ENCODE results near the gene VSX1. TPM values are rescaled to one million over a fixed set of nuclear protein-coding genes. Genes with fewer than 3 reads are reported as not detected.

VSX1 gene
- polyA plus RNA-seq, 1 donor = not detected

DNA sequence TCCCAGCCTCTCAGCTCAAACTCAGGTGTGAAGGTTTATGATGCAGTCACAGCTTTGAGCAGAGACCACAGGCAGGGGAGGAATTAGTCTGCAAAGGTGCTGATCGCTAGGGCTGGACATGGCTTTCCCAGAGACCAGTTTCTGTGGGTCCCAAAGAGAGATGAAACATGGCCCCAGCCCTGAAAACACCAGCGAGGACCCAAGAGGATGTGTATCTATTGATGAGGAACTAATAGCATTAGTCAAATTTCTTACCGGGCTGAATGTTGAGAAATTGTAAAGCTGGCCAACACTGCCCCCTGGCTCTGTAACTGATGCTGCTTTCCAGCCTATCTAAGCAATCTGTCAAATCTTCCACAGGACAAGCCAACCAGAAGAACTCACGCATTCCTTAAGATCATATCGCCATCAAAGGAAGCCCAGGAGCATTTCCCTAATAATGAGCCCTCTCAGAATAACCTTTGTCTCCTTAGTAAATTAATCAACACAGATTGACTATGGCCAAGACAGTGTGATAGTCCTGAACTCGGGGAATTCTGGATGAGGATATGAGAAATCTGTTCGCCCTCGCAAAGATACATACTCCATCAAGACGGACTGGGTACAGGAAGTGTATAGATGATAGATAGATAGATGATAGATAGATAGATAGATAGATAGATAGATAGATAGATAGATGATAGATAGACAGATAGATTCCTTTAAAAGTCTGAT is 16.2 kb downstream of the VSX1 start:
- DNase-seq (ENCODE audit: low read depth) = no peak

DNA sequence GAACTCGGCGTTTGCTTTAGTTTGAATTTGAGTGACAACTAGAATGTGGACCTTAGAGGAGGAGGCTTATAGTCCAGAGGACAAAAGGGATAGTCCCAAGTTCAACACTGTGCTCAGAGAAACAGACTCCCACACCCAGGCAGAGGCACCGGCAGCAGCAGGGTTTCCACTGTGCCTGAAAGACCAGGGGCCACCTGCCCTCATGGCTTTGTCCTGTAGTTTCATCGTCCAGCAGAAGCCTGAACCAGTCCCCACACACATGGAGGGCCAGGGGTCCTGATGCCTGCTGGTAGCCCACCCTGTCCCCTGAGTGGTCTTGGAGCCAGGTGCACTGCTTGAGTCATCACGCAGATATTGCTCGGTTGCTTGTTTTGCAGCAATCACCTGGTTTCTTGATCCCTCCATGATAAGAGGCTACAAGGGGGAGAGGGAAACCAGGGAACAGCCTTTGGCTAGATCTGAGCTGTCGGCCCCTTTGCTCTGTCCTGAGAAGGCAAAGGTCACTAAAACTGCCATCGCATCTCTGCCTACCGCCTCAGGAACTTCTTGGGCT is 16.8 kb downstream of the VSX1 start:
- no peak for DNase-seq (ENCODE audit: low read depth)

DNA sequence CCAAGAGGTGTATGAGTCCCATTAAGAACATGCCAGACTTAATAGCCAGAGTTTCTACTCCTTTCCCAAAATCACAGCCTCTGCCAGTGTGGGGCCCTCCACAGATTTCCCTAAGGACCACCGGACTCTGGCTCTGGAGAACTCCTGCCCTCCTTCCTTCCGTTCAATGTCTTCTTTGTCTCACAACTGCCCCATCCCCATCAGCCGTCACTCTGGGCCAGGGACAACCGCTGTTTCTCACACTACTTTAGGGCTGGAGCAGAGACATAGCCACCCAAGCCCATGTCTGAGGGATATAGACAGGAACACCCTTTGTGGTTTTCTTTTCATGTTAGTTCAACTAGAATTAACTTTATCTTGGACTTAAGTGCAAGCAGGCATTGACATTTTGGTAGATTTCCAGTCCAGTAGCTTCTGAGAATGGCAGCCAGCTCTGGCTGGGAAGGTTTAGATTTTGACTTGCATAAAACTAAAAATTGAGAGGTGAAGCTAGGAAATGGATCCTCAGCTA is 17.3 kb downstream of the VSX1 start:
- no peak for DNase-seq (ENCODE audit: low read depth)

DNA sequence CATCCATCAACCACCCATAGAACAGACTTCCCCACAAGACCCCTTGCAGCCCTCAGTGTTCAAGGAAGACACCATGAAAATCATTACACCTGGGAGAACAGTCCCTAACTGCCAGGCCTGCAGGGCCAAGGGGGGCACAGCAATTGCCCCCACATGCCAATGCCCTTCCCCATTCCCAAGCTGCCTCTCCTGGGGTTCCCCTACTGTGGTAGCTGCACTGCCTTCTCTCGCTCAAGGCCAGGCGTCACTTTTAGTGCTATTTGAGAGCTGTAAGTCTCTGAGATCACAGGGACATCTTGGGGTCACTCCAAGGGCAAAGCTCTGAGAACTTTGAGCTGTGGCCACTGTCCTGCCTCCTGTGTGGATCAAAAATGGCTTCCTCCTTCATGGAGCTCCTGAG is 18.0 kb downstream of the VSX1 start:
- no peak for DNase-seq (ENCODE audit: low read depth)

DNA sequence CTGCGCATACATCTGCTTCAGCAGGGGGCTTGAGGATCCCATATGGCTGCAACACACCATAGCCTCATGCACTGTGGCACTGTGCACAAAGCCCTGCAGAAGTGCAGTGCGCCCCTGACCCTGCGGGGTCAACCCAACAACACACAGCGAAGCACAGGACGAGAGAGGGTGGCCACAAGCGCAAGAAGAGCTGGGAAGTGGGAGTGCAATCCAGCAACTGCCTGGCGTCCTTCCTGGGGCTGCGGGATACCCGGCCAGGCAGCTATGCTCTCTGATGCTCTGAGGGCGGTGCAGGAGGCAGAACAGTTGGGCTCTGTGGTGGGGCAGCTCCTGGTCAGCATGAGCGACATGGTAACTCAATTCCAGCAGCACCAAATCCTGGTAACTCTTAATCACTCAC is 18.4 kb downstream of the VSX1 start:
- no peak for DNase-seq (ENCODE audit: low read depth)

DNA sequence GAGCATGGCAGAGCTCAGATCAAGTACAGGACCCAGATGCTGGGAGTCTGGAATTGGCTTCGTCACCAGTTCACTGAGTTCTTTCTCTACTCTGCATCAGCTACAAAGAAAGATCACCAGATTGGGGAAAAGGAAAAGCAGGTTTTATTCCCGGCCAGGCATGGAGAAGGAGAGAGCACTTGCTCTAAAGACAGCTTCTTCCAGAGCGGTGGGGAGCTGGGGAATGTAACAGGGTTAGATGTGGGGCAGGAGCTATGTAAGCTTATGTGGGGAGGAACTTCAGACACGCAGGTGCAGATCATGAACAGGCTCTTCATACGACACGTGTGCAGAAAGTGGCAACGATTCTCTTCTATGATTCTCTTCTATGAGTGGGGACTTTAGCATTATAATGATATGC is 19.1 kb downstream of the VSX1 start:
- no peak for DNase-seq (ENCODE audit: low read depth)

DNA sequence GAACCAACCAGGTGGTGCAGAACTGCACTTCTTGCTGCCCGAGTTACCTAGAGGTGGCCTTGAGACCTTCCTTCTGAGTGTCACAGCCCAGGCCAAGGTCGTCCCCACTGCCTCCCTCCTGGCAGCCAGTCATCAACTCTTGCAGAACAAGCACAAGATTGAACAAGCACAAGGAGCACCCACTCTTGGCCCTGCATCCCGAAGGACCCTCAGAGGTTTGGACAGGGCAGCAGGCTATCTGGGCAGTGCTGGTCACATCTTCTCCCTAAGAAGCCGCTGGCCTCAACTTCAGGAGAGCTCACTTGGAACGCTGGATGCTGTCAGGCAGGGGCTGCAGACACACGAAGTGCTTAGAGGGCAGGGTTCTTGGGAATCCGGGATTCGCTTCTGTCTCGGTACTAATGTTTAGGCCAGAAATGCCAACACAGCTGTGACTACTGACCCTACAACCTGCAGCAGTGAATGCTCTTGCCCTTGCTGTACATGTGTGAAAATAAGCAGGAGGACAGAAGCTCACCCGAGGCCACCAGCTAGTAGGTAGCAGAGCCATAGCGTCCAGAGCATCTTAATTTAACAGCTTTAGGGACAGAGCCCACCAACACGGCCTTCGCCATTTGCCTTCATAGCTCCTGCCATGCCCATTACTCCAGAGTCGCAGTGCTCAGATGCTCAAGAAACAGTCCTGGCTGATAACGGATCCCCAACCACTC is 20.0 kb downstream of the VSX1 start:
- DNase-seq (ENCODE audit: low read depth) = no peak

DNA sequence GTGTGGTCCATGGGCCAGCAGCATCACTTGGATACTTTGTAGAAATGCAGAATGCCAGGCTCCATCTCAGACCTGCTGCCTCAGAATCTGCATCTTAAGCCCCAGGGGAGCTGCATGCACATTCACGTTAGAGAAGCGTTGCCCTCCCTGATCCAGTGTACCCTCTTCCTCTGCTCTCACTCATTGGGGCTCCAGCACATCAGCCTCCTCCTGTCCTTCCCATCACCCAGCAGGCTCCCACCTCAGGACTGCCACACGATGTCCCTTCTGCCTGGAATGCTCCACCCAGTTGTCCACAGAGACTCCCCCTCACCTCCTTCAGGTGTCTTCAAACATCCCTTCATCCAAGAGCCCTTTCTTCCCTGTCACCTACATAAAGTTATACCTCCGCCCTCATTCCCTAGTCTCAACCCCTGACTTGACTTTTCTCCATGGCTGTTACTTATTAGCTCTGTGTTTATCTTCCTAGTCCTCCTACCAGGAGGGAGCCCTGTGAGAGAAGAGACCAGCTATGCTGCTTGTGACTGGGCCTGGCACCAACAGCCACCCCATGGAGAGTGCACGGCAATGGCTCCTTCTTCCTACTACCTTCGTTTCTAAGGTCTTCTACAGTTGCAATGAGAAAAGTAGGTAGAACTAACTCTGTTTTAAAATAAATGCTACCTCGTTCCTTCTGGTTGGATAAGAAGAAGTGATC is 20.7 kb downstream of the VSX1 start:
- no peak for DNase-seq (ENCODE audit: low read depth)

DNA sequence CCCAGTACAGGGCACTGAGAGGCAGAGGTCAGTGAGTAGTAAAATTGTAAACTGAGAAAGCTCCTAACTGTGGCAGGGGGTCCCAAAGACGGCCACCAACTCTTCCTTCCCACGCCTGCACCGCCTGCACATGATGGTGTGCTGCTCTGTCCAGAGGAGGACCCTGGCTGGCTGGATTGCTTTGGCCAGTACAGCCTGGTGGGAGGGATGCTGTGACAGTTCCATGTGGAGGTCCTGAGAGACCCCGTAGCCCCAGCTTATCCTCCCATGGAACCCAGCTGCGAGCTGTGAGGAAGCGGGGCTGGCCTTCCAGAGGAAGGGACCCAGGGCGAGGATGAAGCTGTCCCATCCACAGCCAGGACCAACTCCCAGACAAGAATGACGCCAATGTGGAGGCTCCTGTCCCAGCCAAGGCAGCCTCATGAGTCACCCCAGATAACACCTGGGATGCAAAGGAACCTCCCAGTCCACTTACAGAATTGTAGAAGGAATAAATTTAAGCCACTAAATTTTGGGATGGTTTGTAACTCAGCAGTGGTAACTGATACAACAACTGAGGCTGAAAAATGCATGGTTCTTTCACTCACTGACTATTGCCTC is 22.0 kb downstream of the VSX1 start:
- no peak for DNase-seq (ENCODE audit: low read depth)

DNA sequence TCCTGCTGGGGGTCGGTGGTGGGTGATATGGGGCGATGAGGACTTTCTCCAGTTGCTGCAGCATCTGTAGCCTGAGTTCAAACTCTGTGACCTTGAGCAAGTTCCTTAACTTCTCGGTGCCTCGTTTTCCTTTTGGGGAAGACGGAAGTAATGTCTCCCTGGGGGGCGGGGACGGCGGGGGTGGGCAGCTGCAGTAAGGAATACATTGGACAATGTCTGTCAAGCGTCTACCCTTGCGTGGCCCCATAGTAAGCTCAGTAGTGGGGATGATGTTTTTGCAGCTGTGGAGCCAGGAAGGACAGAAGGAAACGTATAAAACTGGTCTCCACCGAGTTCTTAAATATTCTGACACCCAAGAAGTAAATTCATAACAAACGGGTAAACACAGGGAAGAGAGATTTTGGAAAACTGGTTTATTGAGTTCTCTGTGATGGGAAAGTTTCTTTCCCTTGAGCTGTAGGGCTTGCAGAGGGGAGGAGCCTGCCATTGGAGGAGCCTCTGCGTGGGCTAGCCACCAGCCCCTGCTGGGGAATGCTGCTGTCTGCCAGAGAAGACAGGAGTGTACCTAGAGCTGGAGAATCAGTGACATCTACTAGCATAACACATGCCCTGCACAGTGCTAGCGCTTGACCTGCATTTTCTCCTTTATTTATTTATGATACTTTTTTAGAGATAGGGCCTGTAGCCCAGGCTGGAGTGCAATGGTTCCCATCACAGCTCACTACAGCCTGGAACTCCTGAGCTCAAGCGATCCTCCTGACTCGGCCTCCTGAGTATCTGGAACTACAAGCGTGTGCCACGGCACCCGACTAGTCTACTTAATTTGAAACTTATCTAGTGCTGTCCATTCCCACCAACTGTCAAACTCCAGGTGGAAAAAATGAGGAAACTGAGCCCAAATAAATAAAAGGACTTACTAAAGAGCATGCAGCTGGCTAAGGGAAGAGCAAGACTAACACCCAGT is 22.8 kb downstream of the VSX1 start:
- DNase-seq (ENCODE audit: low read depth) = no peak

DNA sequence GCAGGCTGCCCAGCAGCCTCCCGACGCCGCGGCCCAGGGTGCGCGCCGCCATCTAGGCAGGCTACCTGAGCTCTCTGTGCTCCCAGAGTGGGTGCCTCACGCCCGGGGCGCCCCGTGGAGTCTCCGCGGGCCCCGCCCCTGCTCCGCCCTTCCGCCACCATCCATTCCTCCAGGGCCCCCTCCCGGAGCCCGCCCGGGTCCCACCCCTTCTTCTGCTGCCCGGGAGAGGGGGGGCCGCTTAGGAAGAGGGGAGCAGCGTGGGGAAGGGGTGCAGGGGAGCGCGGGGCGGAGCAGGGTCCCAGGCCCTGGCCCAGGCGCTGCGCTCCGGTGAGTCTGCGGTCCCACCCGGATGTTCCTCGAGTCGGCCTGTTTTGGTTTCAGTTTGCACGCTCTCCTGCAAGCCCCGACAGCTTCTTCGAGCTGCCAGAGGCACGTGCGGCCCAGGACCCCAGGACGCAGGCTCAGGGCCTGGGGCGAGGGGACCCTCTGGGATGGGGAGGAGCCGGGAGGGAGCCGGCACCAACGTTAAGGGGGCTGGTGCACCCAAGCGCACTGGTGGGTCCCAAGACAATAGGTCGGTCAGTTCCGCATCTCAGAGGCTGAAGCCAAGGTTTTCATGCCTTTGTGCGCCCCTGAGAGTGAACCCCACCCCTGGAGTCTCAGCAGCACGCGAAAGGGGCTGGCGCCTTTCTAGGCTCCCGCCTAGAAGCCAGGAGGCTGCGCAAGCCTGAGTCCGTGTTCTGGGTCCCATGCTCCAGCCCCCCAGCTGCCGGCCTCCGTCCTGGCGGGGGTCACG is 23.7 kb downstream of the VSX1 start, which contains the start of gene ACSS1:
Gene ACSS1, minus strand, starts transcription at position 89 of the 796 bp plus-strand sequence. Its CDS starts 37 bp downstream, at position 52.
- DNase-seq (ENCODE audit: low read depth) = no peak

DNA sequence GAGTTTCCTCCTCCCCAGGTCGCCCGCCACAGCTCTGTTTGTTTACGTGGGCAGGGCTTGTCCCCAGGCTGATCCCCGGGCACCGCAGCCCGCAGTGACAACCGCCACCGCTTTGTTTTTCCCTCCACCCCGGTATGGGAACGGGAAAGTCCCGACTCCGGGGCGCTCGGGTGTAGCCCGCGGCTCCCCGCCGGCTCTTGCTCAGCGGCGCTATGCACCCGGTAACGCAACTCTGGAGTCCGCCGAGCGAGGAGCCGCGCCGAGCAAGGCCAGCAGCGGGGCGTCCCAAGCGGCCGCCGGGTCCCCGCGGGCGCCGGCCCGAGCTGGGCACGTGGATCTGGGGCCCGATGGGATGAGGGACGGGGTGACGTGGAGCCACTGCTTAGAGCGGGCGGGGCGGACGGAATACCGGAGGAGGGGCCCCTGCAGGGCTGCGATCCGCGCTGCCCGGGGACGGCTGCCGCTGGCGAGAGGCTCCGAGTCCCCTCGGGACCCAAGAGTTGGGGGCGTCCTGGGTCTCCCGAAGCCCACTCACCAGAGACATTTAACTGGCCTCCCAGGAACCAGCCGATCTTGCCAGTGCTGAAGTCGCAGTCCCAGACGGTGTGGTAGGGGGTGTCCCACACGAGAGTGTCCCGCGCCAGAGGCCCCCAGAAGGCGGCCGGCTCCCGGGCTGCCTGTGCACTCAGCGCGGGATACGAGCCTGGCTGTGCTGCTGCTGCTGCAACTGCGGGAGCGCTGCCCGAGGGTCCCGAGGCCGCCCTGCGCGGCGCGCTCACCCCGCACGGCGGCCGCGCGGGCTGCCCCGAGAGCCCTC is 24.5 kb downstream of the VSX1 start:
- DNase-seq (ENCODE audit: low read depth) = no peak

DNA sequence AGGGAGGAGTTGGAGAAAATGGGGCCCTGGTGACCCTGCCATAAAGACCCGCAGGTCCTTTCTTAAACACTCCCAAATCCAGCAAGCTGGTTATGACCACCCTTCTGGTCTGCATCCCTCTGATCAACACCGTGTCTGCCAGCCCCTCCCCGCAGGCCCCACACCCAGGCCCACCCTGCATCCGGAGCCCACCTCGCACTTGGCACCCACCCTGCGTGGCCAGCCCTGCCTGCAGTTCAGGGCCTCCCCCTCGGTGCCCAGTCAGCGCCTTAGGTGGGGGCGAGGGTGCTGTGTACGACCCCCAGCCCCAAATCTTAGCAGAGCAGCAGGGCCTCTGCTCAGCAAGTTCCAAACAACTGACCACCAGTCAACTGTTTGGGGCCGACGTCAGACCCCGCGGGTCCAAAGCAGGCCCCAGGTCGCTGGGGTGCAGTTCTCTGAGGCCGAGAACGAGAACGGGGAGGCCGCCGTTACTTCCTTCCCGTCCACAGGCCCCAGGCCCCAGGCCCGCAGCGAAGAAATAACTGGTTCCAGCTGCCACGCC is 25.2 kb downstream of the VSX1 start:
- DNase-seq (ENCODE audit: low read depth) = no peak

DNA sequence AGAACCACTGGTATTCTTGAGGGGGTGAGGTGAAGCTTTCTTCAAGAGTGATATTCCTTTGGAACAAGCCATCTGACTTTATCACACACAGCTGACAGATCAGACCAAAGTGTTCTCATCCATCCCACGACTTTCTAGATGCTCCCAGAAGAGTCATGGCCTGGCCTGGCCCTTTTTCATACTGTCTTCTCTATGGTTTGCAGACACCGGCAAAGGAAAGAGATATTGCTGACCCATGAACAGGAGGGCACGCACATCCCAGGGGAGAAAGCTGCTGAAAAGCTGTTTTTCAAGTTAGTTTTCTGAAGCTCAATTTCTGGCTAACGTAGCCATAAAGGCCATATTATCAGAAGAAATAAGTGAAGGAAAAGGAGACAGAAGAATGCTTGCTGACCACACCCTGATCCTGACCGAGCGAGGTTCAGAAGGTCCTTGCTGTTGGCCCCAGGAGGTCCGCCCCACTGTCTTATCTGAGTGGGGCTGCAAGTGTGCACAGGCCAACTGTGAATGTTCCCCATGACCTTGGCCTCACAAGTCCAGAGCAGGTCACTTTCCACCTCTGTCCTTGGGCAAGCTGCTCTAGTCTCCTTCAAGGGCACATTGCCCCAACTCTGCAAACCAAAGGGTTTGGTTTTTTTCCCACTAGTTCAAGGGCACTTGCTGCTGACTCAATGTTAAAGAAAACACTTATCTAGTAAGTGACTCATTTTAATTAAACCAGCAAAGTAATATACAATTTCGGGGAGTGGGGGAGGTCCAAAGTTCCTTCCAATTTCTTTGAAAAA is 26.0 kb downstream of the VSX1 start:
- no peak for DNase-seq (ENCODE audit: low read depth)

DNA sequence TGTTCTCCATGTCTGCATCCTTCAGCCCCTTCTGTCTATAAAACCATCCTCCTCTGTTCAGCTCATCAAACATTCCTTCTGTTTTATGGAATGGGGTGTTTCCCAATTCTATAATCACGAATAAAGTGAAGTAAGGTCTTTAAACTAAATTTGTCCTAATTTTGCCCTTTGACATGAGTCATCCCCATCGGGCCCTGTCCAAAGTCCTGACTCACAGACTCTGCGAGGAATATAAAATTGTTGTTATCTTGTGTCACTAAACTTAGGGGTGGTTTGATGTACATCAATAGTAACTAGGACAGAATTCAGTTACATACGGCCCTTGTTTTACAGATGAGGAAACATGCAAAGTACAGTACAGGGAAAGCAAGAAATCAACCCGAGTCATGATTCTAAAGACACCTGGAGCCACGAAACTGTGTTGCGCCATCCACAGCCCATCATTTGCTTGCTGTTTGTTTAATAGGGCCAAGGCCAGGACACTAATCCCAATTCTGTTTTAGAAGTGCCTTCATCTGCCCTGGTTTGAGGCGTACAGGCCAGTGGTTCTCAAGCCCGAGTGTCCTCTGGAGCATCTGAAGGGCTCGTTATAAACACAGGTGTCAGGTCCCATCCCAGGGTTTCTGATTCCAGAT is 26.8 kb downstream of the VSX1 start:
- DNase-seq (ENCODE audit: low read depth) = no peak

DNA sequence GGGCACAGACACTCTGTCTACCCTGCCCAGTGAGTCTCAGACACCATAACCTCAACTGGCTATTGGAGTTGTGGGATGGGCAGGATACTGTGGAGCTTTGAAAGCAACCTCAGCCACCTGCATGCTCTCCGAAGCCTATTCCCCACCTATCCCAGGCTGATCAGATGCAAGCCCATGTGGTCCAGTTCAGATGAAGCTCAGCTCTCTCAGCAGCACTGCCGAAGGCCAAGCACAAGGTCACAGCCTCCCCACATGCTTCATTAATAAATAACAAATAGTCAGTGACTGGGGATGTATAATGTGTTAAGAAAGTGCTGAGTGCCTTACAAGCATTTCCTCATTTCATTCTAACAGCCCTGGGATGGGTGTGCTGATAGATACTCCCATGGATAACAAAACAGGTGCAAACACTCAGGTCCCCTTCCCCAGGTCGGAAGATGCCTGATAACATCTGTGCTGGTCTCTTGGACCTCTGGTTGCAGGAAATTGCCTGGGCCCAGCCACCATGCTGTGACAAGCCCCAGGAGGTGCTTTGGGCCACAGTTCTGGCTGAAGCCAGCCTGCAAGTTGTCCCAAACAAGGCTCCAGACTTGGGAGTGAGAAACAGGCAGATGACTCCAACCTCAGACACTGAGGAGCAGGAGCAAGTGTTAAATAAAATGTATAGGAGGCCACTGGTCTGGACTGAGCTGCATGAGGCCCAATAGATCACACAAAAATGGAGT is 27.7 kb downstream of the VSX1 start:
- DNase-seq (ENCODE audit: low read depth) = no peak

All from forelimb muscle (tissue), 1 donor.